BE2C (cell line): Measurements from ENCODE around the gene TMEM115.

Experiments
- DNase-seq: peaks from one replicate; pipeline ENCODE4 v3.0.0-alpha.2; 2020
- H3K27me3 ChIP-seq: fragments of 250-450 bp; sonication (Bioruptor Pico); 2 replicates; pipeline ENCODE4 v1.5.1; 2020; ENCODE audit warnings: mild to moderate bottlenecking
- H3K36me3 ChIP-seq: fragments of 250-450 bp; sonication (Bioruptor Pico); 2 replicates; pipeline ENCODE4 v1.5.1; 2020; ENCODE audit warnings: mild to moderate bottlenecking
- H3K4me1 ChIP-seq: fragments of 250-450 bp; sonication (Bioruptor Pico); 2 replicates; pipeline ENCODE4 v1.5.1; 2020
- H3K4me3 ChIP-seq: 2 replicates; pipeline ENCODE4 v1.5.1; 2011; ENCODE audit warnings: low read depth, low read length
- H3K9me3 ChIP-seq: fragments of 250-450 bp; sonication (Bioruptor Pico); 2 replicates; pipeline ENCODE4 v1.5.1; 2020
- TF ChIP-seq, protein P1 (sequence below): IDR thresholded peaks from 2 replicates; pipeline ENCODE4 v1.5.1; 2012; ENCODE audit warnings: mild to moderate bottlenecking, low read depth, low read length

Gene TMEM115

DNA sequence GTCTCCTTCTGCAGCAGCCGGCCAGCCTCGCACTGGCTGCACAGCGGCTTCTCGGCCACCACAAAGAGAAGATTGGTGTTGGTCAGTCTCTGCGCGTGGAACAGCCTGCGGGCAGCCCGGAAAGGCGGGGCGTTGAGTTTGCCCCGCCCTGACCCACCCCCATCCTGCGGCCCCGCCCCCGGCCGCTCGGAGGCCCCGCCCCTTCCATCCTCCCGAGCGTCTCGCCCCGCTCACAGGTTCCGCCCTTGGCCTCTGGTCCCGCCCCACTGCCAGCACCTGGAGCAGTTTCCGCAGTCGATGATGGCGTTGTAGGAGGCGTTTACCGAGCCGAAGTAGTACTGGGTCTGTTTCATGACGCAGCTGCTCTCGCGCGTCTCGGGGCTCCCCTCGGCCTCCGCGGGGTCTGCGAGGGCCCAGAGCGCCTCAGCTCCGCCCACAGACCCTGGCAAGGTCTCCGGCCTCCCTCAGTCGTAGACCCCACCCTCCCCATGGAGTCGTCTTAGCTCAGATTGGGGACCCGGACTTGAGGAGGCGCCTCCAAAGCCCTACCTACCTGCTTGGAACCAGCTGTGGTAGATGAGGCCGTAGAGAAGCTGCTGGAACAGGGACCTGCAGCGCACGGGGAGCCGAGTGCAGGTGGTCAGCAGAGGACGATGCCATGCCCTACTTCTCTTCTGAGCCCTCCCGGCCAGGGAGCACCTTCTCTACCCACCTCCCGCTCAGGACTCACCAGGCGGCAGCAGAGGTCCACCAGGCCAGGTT is 5.9 kb upstream of the TMEM115 start:
- H3K4me1 ChIP-seq: no peaks in the 10 kb centered on the region; the same call in 1 of the 2 replicates
- H3K9me3 ChIP-seq: no peaks in the 10 kb centered on the region
- peak; percentile 40 for DNase-seq
- H3K27me3 ChIP-seq: no peaks in the 10 kb centered on the region
- no peak overlapping the region for H3K4me3 ChIP-seq
- H3K36me3 ChIP-seq: peaks cover 3% of the 10 kb centered on the region; the same call in 1 of the 2 replicates
- TF ChIP-seq, protein P1, sequence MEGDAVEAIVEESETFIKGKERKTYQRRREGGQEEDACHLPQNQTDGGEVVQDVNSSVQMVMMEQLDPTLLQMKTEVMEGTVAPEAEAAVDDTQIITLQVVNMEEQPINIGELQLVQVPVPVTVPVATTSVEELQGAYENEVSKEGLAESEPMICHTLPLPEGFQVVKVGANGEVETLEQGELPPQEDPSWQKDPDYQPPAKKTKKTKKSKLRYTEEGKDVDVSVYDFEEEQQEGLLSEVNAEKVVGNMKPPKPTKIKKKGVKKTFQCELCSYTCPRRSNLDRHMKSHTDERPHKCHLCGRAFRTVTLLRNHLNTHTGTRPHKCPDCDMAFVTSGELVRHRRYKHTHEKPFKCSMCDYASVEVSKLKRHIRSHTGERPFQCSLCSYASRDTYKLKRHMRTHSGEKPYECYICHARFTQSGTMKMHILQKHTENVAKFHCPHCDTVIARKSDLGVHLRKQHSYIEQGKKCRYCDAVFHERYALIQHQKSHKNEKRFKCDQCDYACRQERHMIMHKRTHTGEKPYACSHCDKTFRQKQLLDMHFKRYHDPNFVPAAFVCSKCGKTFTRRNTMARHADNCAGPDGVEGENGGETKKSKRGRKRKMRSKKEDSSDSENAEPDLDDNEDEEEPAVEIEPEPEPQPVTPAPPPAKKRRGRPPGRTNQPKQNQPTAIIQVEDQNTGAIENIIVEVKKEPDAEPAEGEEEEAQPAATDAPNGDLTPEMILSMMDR: no peak

DNA sequence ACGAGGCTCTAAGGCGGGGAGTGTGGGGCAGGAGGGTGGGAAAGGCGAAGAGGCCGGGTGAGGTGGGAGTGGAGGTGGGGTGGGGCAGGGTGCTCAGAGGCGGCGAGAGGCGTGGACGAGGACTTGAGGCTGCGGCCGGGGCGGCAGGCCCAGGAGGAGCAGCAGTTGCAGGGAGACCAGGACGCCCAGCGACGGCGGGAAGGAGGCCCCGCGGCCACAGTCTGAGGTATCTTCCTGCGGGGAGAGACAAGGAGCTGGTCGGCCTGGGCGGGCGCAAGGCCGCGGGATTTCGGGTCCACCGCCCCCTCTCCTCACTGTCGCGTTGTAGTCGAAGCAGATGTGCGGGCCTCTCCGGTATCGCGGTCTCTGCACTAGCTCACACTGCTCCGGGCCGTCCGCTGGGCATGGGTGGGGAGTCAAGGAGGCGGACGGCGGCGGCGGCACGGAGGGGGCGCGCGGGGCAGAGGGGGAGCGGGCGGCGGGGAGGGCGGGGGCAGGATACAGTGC is 5.3 kb upstream of the TMEM115 start:
- H3K27me3 ChIP-seq: no peaks in the 10 kb centered on the region
- H3K4me1 ChIP-seq: no peaks in the 10 kb centered on the region; the same call in 1 of the 2 replicates
- no peak for DNase-seq
- H3K36me3 ChIP-seq: peaks cover 3% of the 10 kb centered on the region; the same call in 1 of the 2 replicates
- no peaks in the 10 kb centered on the region for H3K9me3 ChIP-seq
- H3K4me3 ChIP-seq: no peak overlapping the region
- TF ChIP-seq, protein P1: no peak

DNA sequence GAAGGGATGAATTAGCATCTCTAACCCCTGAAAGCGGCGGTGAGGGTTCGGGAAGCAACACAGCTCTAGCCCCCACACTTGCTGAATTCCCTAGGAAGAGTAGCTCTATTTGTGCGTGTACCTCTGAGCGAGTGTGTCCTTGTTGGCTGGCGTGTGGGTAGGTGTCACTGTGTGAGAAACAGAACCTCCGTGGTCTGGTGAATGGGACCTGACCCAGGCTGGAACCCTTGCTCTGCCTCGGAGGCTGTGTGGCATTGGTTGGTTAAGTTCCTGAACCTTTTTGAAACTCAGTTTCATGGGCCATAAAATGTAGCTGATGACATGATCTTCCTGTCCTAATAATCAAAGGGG is 414 bp upstream of the TMEM115 start:
- H3K4me1 ChIP-seq: no peaks in the 10 kb centered on the region
- H3K4me3 ChIP-seq: peak overlapping the region; percentile 78
- no peaks in the 10 kb centered on the region for H3K27me3 ChIP-seq
- H3K36me3 ChIP-seq: peaks cover 6% of the 10 kb centered on the region
- TF ChIP-seq, protein P1: no peak
- no peaks in the 10 kb centered on the region for H3K9me3 ChIP-seq
- DNase-seq: no peak

DNA sequence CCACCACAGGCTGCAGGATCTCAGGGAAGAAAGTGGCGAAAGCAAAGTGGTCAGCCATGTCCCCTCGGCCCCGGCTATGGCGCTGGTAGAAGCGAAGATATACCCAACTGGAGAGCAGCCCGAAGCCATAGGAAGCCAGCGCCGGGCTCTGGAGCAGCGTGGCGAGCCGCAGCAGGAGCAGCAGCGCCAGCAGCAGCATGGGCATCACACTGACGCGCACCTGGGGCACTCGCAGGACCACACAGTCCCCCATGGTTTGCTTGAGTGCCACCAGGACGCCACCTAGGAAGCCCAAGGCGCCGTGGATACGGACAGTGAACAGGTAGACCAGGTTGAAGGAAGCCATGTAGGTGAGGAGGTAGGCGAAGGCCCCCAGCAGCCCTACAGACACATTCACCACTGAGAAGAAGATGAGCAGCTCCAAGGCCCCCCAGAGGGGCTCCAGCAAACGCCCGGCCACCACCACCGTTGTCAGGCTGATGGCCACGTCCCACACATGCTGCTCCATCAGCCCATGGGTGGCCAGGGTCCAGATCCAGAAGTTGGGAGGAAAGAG is 888 bp downstream of the TMEM115 start:
- TF ChIP-seq, protein P1: no peak
- Histone ChIP-seq H3K27me3 (no peaks in the 10 kb centered on the region), H3K9me3 (no peaks in the 10 kb centered on the region), H3K36me3 (peaks cover 14% of the 10 kb centered on the region), H3K4me3 (peak overlapping the region; percentile 78), H3K4me1 (no peaks in the 10 kb centered on the region)
- no peak for DNase-seq

DNA sequence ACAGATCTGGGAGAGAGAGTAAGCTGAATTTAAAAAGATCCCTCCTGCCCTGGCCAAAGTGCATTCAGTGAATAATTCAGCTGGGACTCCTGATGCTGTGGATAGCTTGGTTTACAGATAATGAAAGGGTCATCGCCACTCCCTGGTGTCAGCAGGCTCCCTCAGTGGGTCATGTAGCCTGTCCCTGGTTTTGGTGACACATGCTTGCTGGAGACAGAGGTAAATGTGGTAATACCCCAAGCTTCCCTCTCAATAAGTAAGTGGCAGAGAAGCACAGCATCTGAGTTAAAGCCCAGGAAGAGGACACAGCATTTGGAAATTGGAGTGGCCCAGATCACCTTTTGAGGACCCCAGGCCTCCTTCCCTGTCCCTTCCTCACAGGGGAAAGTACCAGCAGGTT is 1.8 kb downstream of the TMEM115 start:
- Histone ChIP-seq H3K4me1 (no peaks in the 10 kb centered on the region), H3K4me3 (peak overlapping the region; percentile 78), H3K36me3 (peaks cover 14% of the 10 kb centered on the region), H3K9me3 (no peaks in the 10 kb centered on the region), H3K27me3 (no peaks in the 10 kb centered on the region)
- TF ChIP-seq, protein P1: no peak
- no peak for DNase-seq

DNA sequence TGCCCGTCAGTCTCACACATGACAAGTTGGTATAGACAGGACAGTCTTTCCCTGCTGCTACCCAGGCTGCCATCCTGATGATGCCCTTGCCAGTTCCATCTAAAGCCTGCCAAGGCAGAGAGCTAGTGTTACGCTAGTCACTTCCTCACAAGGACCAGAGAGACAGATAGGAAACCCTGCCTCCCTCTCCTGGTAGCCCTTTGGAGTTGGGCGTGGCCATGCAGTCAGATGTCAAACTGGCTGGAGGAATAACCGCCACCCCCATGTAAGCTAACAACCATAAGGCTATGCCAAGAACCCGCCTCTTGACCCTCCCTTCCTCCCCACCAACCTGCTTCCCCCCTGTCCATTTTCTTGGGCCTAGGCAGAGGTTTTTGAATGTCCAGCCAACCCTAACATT is 2.8 kb downstream of the TMEM115 start:
- peaks cover 14% of the 10 kb centered on the region for H3K36me3 ChIP-seq
- TF ChIP-seq, protein P1: no peak
- H3K9me3 ChIP-seq: no peaks in the 10 kb centered on the region
- H3K4me1 ChIP-seq: no peaks in the 10 kb centered on the region
- no peak for DNase-seq
- H3K4me3 ChIP-seq: peak overlapping the region; percentile 78
- H3K27me3 ChIP-seq: no peaks in the 10 kb centered on the region
